Hypothalamus (tissue), 51 donors: ENCODE measurements around the gene FNIP2.
"Not testable (repeated sequence)": the region's sequence is repeated elsewhere in the genome, so short reads cannot be mapped to it uniquely, and the experiment has no call there.

Experiments
- DNase-seq, 51 donors: peaks; one replicate each; lab custom pipeline; 2025; lab: John Stamatoyannopoulos, UW

The FNIP2 gene

DNA sequence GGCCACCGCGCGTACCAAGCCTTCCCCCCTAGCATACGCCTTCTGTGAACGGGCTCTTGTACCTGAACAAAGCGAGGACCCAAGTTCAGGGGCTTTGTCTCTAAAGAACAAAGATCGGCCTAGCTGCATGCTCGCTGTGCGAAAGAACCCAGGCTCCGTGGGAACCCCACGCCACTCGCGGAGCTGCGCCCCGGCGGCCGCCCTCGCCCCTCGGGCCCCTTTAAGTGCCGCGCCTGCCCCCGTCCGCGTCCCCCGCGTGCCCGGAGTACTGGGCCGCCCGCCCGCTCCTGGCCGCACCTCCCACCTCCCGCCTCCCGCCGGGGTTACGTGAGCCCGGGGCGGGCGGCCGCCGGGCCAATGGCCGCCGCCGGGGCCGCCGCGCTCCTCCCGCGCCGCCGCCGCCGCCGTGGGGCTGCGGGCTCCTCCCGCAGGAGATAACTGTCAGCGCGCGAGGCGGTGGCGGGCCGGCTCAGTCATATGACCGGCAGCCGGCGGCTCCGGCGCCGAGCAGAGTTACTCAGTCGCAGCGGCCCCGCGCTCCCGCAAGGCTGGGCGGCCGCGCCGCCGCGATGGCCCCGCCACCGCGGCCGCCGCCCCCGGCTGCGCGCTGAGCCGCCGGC, at the start of gene FNIP2:
Gene FNIP2, plus strand, starts transcription at position 472 of the 620 bp plus-strand sequence. CDS start 187 bp downstream, outside the sequence.
- DNase-seq, result peak; percentile 4 to 91 (median 76)

DNA sequence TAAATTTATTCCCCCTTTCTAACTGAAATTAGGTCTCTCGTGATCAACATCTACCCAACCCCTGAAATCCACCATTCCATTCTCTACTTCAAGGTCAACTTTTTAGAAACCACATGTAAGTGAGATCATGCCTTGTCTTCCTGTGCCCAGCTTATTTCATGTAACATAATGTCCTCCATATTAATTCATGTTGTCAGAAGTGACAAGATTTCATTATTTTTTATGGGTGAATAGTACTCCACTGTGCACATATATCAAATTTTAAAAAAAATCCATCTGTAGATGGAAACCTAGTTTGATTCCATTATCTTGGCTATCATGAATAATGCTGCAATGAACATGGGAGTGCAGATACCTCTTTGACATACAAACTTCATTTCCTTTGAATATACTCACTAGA, 47.1 kb upstream of the FNIP2 start:
- DNase-seq, result no peak

GRCh38 chr4:158722291-158722916, 46.4 kb upstream of the FNIP2 start:
- DNase-seq, result peak in 12 of 51 donors; percentile 0 to 70 (median 10)

DNA sequence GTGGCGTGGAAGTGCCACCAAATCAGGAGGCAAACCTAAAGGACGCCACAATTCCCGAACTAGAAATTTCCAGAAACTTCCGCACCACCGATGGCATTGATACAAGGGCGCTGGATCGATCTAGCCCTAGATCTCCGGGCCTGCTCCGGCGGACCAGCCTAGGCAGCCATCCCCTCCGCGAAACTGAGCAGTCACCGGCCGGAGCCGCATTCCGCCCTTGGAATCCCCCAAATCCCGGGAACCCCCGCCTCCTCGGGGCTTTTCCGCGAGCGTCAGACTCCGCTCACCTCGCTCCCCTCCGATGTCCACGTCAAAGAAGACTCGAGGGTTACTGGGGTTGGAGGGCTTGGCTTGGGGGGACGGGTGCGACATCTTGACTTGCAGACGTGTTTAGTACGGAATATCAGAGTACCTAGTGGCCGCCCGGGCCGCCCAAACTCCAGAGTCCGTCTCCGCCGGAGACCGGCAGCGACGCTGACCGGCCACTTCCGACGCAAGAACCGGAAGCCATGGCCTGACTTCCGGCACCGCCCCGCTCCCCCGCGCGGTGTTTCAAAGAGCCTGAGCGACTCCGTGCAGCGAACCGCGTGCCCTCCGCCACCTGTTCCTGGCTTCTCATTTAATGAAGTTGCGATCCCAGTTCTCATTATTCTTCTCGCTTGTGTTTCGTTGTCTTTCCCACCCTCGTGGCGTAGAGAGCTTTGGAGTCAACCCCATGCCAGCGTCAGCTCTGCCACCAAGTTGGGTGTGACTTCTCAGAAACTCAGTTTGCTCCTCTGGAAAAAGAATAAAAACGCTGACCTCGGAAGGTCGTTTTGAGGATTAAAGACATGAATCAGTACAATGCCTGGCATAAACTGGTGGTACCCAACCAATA, 45.7 kb upstream of the FNIP2 start, which contains the start of gene PPID:
Gene PPID, minus strand, starts transcription at position 480 of the 877 bp plus-strand sequence. Its CDS starts 108 bp downstream, at position 372.
- peak; percentile 17 to 91 (median 75) for DNase-seq

DNA sequence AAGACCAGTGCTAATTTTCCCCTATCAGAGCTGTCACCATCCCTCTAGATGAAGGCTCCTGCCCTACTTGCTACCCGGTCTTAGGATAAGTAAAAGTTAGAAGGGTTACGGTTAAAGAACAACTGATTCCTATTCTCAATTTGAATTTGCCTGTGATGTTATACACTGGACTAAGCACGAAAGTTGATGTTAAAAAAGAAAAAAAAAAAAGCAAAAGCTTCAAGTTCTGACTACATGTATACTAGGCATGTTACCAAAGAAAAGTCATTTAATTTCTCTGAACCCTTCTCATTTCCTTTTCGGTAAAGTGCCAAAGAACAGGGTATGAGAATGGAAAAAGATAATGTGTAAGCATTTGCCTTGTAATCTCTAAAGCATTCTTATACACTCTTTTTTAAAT, 44.2 kb upstream of the FNIP2 start:
- DNase-seq, result no peak

GRCh38 chr4:158726633-158727032, 42.2 kb upstream of the FNIP2 start:
- no peak for DNase-seq

GRCh38 chr4:158728236-158728635, 40.6 kb upstream of the FNIP2 start:
- DNase-seq, result no peak

GRCh38 chr4:158729716-158730559, 38.9 kb upstream of the FNIP2 start:
- DNase-seq, result peak in 48 of 51 donors; percentile 0 to 77 (median 28)

GRCh38 chr4:158738866-158739265, 30.0 kb upstream of the FNIP2 start:
- no peak for DNase-seq

GRCh38 chr4:158739600-158739999, 29.2 kb upstream of the FNIP2 start:
- no peak for DNase-seq

GRCh38 chr4:158741326-158742021, 27.4 kb upstream of the FNIP2 start:
- DNase-seq, result no peak

GRCh38 chr4:158746537-158746936, 22.3 kb upstream of the FNIP2 start:
- not testable (repeated sequence) for DNase-seq

- DNase-seq, result no peak
These were observed 18.4 kb upstream of the FNIP2 start for GRCh38 chr4:158750379-158750778.

- no peak for DNase-seq
These were observed 14.2 kb upstream of the FNIP2 start for GRCh38 chr4:158754385-158755180.

GRCh38 chr4:158755819-158756218, 13.0 kb upstream of the FNIP2 start:
- DNase-seq, result not testable (repeated sequence)

GRCh38 chr4:158756588-158756987, 12.2 kb upstream of the FNIP2 start:
- DNase-seq, result no peak

- no peak for DNase-seq
These were observed 10.7 kb upstream of the FNIP2 start for GRCh38 chr4:158758142-158758541.

- DNase-seq, result no peak
These were observed 10.1 kb upstream of the FNIP2 start for GRCh38 chr4:158758703-158759102.

DNA sequence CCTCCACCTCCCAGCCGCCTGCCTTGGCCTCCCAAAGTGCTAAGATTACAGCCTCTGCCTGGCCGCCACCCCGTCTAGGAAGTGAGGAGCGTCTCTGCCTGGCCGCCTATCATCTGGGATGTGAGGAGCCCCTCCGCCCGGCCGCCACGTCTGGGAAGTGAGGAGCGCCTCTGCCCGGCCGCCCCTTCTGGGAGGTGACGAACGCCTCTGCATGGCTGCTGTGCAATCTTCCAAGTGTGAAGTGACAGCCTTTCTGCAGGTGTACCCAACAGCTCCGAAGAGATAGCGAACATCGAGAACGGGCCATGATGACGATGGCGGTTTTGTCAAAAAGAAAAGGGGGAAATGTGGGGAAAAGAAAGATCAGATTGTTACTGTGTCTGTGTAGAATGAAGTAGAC, 9.3 kb upstream of the FNIP2 start:
- DNase-seq, result not testable (repeated sequence)
